22Rv1 (cell line): ENCODE results near the gene RGS3.

Experiments used
- CTCF ChIP-seq: fragments of 450-650 bp; IDR thresholded peaks from 2 replicates; pipeline ENCODE4 v1.5.1; 2017; ENCODE audit warnings: mild to moderate bottlenecking
- ZFX ChIP-seq: fragments of 450-650 bp; IDR thresholded peaks from 2 replicates; pipeline ENCODE4 v1.6.1; 2017; ENCODE audit warnings: antibody characterized with exemption, borderline replicate concordance

- TF ChIP-seq CTCF: no peak
- no peak for TF ChIP-seq ZFX
Measured at GRCh38 chr9:113493203-113493520, 29.6 kb downstream of the RGS3 start.
